Liver (tissue), 9 donors: ENCODE measurements around the gene NMB. TPM values are rescaled to one million over a fixed set of nuclear protein-coding genes. Genes with fewer than 3 reads are reported as not detected.

Source experiments
- DNase-seq: peaks from one replicate; pipeline ENCODE4 v3.0.0-alpha.2; 2017; ENCODE audit warnings: low spot score
- H3K27ac ChIP-seq, 2 donors: one replicate each; pipeline ENCODE4 v1.7.0; 2013; ENCODE audit warnings: inconsistent platforms in 2 of 2, low read length in 2 of 2, control low read depth in 1 of 2, low read depth in 1 of 2, mild to moderate bottlenecking in 1 of 2
- H3K27me3 ChIP-seq, 4 donors: one replicate each; pipeline versions ENCODE4 v1.6.1 to v1.7.0; 2013; ENCODE audit warnings: low read length in 3 of 4, inconsistent platforms in 1 of 4, mild to moderate bottlenecking in 1 of 4, moderate library complexity in 1 of 4; ENCODE audit not compliant: control insufficient read depth in 4 of 4, insufficient read depth in 4 of 4
- H3K36me3 ChIP-seq, 4 donors: one replicate each; pipeline versions ENCODE4 v1.6.1 to v1.7.0; 2013; ENCODE audit warnings: low read length in 3 of 4, mild to moderate bottlenecking in 3 of 4, low read depth in 1 of 4, moderate library complexity in 1 of 4; ENCODE audit not compliant: control insufficient read depth in 4 of 4, insufficient read depth in 3 of 4
- H3K4me1 ChIP-seq, 4 donors: one replicate each; pipeline versions ENCODE4 v1.6.1 to v1.7.0; 2013; ENCODE audit warnings: low read length in 3 of 4, mild to moderate bottlenecking in 3 of 4, moderate library complexity in 1 of 4; ENCODE audit not compliant: control insufficient read depth in 4 of 4, insufficient read depth in 4 of 4
- H3K4me3 ChIP-seq, 3 donors: one replicate each; pipeline versions ENCODE4 v1.6.1 to v1.7.0; 2013; ENCODE audit warnings: low read length in 3 of 3, control low read depth in 1 of 3, low read depth in 1 of 3, mild to moderate bottlenecking in 1 of 3
- H3K9ac ChIP-seq, 2 donors: one replicate each; pipeline ENCODE4 v1.7.0; 2013; ENCODE audit warnings: low read length in 2 of 2, mild to moderate bottlenecking in 2 of 2, moderate library complexity in 2 of 2, control low read depth in 1 of 2, low read depth in 1 of 2
- H3K9me3 ChIP-seq, 4 donors: one replicate each; pipeline versions ENCODE4 v1.6.1 to v1.7.0; 2013; ENCODE audit warnings: low read length in 3 of 4; ENCODE audit not compliant: control insufficient read depth in 4 of 4
- EGR1 ChIP-seq, 2 donors: IDR thresholded peaks; 2 replicates each; pipeline ENCODE4 v1.6.1; 2016 to 2018; ENCODE audit warnings: antibody characterized with exemption in 2 of 2, low read depth in 2 of 2
- FOXA1 ChIP-seq: IDR thresholded peaks from 2 replicates; pipeline ENCODE4 v1.6.1; 2016; ENCODE audit warnings: antibody characterized with exemption
- FOXA2 ChIP-seq: IDR thresholded peaks from 2 replicates; pipeline ENCODE4 v1.6.1; 2016; ENCODE audit warnings: antibody characterized with exemption
- GABPA ChIP-seq, 2 donors: IDR thresholded peaks in 1 of 2; conservative IDR thresholded peaks in 1 of 2; 2 replicates each; pipeline ENCODE4 v1.6.1; 2016; ENCODE audit warnings: antibody characterized with exemption in 2 of 2, mild to moderate bottlenecking in 1 of 2, moderate library complexity in 1 of 2
- HNF4A ChIP-seq, 2 donors: conservative IDR thresholded peaks; 2 replicates each; pipeline ENCODE4 v1.6.1; 2016; ENCODE audit warnings: antibody characterized with exemption in 2 of 2, mild to moderate bottlenecking in 2 of 2
- HNF4G ChIP-seq: IDR thresholded peaks from 2 replicates; pipeline ENCODE4 v1.6.1; 2016; ENCODE audit warnings: antibody characterized with exemption
- JUND ChIP-seq, 2 donors: IDR thresholded peaks; 2 replicates each; pipeline ENCODE4 v1.6.1; 2016; ENCODE audit warnings: antibody characterized with exemption in 2 of 2
- NR2F2 ChIP-seq: IDR thresholded peaks from 2 replicates; pipeline ENCODE4 v1.6.1; 2016; ENCODE audit warnings: antibody characterized with exemption
- RAD21 ChIP-seq, 2 donors: IDR thresholded peaks; 2 replicates each; pipeline ENCODE4 v1.6.1; 2016; ENCODE audit warnings: antibody characterized with exemption in 2 of 2, mild to moderate bottlenecking in 2 of 2
- RXRA ChIP-seq, 2 donors: IDR thresholded peaks; 2 replicates each; pipeline ENCODE4 v1.6.1; 2017 to 2018; ENCODE audit warnings: antibody characterized with exemption in 2 of 2, mild to moderate bottlenecking in 1 of 2
- SP1 ChIP-seq: IDR thresholded peaks from 2 replicates; pipeline ENCODE4 v1.6.1; 2018; ENCODE audit warnings: antibody characterized with exemption, mild to moderate bottlenecking
- TAF1 ChIP-seq: conservative IDR thresholded peaks from 2 replicates; pipeline ENCODE4 v1.6.1; 2016; ENCODE audit warnings: antibody characterized with exemption, mild to moderate bottlenecking
- YY1 ChIP-seq: IDR thresholded peaks from 2 replicates; pipeline ENCODE4 v1.6.1; 2016; ENCODE audit warnings: antibody characterized with exemption, mild to moderate bottlenecking
- WGBS: extraction: QIAGEN DNeasy Blood & Tissue Kit; methylation state at CpG from one replicate; pipeline ENCODE4 v1.1.7; 2013; 5-methylcytosine and 5-hydroxymethylcytosine counted together
- polyA plus RNA-seq, 2 donors: library from polyadenylated mRNA; stranded (reverse) in 1 of 2; unstranded in 1 of 2; fragments of 200-250 nt in 1 of 2; fragments of >200 nt in 1 of 2; fragmentation: Nextera tagmentation in 1 of 2; extraction: Ambion mirVana in 1 of 2; gene quantifications; one replicate each; pipeline versions ENCODE4 v1.2.1 to v1.2.3, GENCODE V29; 2013 to 2015
- total RNA-seq, 2 donors: library from RNA; depleted of rRNA; stranded (reverse); fragments of >200 nt; gene quantifications; one replicate each; pipeline ENCODE4 v1.2.3, GENCODE V29; 2014
- TF ChIP-seq, protein P1 (sequence below): IDR thresholded peaks from 2 replicates; pipeline ENCODE4 v1.6.1; 2016; ENCODE audit warnings: antibody characterized with exemption
- TF ChIP-seq, protein P2 (sequence below): IDR thresholded peaks from 2 replicates; pipeline ENCODE4 v1.6.1; 2016; ENCODE audit warnings: antibody characterized with exemption
- TF ChIP-seq, protein P3 (sequence below): IDR thresholded peaks from 2 replicates; pipeline ENCODE4 v1.6.1; 2016; ENCODE audit warnings: antibody characterized with exemption, mild to moderate bottlenecking
- TF ChIP-seq, protein P4 (sequence below): IDR thresholded peaks from 2 replicates; pipeline ENCODE4 v1.6.1; 2016; ENCODE audit warnings: antibody characterized with exemption
- TF ChIP-seq, protein P5 (sequence below): fragments of 150-350 bp; IDR thresholded peaks from 2 replicates; pipeline ENCODE4 v1.5.1; 2017; ENCODE audit warnings: improper control_type of control experiment, low read depth, low read length; ENCODE audit not compliant: missing input control
- donor health status: healthy.
- donor health status: healthy.
- donor health status: healthy.
- donor health status: healthy.
- donor health status: healthy.

The NMB gene
- total and polyA plus RNA-seq, 4 donors, result 0.59 to 1.8 (median 1.1) TPM

DNA sequence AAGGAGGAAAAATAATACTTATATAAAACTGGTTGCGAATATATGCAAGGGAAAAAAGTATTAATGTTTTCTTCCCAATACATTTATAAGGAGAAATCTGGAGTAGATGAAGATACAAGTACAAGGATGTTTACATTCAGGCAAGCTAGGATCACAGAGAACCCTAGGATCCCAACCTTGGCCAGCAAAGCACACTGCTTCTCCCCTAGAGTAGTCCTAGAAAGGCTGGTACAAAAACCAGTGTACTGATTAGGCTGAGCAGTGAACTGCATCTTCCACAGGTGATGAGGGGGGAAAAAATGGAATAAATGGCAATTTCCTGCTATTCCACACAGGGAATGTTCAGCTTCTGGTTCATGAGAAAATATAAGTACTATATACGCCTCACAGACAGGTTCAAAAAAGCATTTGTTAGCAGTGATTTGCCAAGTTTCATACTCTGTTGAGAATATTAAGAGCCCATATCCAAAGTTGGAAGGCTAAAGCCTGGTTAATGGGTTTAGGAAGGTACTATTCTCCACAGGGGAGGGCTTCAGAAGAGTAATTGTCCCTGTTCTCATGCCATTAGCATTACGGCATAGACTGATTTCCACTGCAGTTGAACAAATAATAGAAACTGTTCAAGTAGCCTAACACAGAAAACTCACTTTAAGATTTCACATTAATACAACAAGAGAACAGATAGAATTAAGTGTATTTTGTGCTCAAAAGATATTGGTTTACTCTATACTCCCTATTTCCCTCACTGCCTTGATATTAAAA, 10.4 kb upstream of the NMB start:
- WGBS, result 98% methylated on average over 3 of the region's 3 CpGs
- peaks cover 5 to 36% (median 16%) of the 10 kb centered on the region in 4 donors for H3K36me3 ChIP-seq
- no peaks in the 10 kb centered on the region for H3K9me3 ChIP-seq
- H3K4me3 ChIP-seq, result no peak overlapping the region
- TF ChIP-seq SP1 (no peak), FOXA1 (no peak), NR2F2 (no peak), RXRA (IDR thresholded peaks at IDR 0.05) (no peak), HNF4G (no peak), JUND (IDR thresholded peaks at IDR 0.05) (no peak), HNF4A (conservative IDR thresholded peaks at IDR 0.05) (no peak), GABPA (IDR thresholded peaks at IDR 0.05 in 1 of 2, conservative IDR thresholded peaks at IDR 0.05 in 1 of 2) (no peak), FOXA2 (no peak), RAD21 (IDR thresholded peaks at IDR 0.05) (no peak), YY1 (no peak)
- TF ChIP-seq, protein P1, sequence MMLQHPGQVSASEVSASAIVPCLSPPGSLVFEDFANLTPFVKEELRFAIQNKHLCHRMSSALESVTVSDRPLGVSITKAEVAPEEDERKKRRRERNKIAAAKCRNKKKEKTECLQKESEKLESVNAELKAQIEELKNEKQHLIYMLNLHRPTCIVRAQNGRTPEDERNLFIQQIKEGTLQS, result no peak
- TF ChIP-seq, protein P2, sequence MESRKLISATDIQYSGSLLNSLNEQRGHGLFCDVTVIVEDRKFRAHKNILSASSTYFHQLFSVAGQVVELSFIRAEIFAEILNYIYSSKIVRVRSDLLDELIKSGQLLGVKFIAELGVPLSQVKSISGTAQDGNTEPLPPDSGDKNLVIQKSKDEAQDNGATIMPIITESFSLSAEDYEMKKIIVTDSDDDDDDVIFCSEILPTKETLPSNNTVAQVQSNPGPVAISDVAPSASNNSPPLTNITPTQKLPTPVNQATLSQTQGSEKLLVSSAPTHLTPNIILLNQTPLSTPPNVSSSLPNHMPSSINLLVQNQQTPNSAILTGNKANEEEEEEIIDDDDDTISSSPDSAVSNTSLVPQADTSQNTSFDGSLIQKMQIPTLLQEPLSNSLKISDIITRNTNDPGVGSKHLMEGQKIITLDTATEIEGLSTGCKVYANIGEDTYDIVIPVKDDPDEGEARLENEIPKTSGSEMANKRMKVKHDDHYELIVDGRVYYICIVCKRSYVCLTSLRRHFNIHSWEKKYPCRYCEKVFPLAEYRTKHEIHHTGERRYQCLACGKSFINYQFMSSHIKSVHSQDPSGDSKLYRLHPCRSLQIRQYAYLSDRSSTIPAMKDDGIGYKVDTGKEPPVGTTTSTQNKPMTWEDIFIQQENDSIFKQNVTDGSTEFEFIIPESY, result no peak
- TF ChIP-seq, protein P3, sequence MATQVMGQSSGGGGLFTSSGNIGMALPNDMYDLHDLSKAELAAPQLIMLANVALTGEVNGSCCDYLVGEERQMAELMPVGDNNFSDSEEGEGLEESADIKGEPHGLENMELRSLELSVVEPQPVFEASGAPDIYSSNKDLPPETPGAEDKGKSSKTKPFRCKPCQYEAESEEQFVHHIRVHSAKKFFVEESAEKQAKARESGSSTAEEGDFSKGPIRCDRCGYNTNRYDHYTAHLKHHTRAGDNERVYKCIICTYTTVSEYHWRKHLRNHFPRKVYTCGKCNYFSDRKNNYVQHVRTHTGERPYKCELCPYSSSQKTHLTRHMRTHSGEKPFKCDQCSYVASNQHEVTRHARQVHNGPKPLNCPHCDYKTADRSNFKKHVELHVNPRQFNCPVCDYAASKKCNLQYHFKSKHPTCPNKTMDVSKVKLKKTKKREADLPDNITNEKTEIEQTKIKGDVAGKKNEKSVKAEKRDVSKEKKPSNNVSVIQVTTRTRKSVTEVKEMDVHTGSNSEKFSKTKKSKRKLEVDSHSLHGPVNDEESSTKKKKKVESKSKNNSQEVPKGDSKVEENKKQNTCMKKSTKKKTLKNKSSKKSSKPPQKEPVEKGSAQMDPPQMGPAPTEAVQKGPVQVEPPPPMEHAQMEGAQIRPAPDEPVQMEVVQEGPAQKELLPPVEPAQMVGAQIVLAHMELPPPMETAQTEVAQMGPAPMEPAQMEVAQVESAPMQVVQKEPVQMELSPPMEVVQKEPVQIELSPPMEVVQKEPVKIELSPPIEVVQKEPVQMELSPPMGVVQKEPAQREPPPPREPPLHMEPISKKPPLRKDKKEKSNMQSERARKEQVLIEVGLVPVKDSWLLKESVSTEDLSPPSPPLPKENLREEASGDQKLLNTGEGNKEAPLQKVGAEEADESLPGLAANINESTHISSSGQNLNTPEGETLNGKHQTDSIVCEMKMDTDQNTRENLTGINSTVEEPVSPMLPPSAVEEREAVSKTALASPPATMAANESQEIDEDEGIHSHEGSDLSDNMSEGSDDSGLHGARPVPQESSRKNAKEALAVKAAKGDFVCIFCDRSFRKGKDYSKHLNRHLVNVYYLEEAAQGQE, result no peak
- TF ChIP-seq, protein P4, sequence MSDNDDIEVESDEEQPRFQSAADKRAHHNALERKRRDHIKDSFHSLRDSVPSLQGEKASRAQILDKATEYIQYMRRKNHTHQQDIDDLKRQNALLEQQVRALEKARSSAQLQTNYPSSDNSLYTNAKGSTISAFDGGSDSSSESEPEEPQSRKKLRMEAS, result no peak
- H3K4me1 ChIP-seq, result peaks cover 0 to 10% (median 7%) of the 10 kb centered on the region in 4 donors
- H3K27ac ChIP-seq, result no peak overlapping the region
- no peak overlapping the region for H3K9ac ChIP-seq
- H3K27me3 ChIP-seq, result no peaks in the 10 kb centered on the region
- DNase-seq, result no peak

DNA sequence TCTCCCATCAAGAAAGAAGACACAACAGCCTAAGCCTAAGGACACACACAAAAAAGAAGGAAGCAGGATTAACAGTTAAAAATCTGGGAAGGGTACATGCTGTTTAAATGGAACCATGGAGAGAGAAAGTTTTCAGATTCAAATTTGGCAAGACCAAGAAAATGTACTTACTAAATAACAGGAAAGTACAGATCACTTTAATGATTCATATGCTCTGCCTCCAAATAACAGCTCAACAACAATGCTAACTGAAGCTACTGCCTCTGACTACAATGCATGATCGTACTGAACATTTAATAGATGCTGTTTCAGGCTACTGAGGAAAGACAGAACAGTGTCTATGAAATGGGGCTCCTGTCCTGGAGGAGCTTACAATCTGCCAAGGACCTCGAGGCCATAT, 8.4 kb upstream of the NMB start:
- H3K27me3 ChIP-seq, result no peaks in the 10 kb centered on the region
- no peak overlapping the region for H3K4me3 ChIP-seq
- H3K27ac ChIP-seq, result no peak overlapping the region
- 83% methylated on average over 2 of the region's 2 CpGs for WGBS
- peaks cover 5 to 36% (median 16%) of the 10 kb centered on the region in 4 donors for H3K36me3 ChIP-seq
- no peaks in the 10 kb centered on the region for H3K9me3 ChIP-seq
- DNase-seq, result no peak
- H3K4me1 ChIP-seq, result peaks cover 0 to 3% (median 2%) of the 10 kb centered on the region in 4 donors
- no peak overlapping the region for H3K9ac ChIP-seq
- TF ChIP-seq FOXA1 (no peak), TAF1 (no peak), JUND (IDR thresholded peaks at IDR 0.05) (no peak), HNF4A (conservative IDR thresholded peaks at IDR 0.05) (no peak), SP1 (no peak), RXRA (IDR thresholded peaks at IDR 0.05) (no peak), NR2F2 (no peak), RAD21 (IDR thresholded peaks at IDR 0.05) (no peak), YY1 (no peak), HNF4G (no peak), FOXA2 (no peak), GABPA (IDR thresholded peaks at IDR 0.05 in 1 of 2, conservative IDR thresholded peaks at IDR 0.05 in 1 of 2) (no peak), EGR1 (IDR thresholded peaks at IDR 0.05; ENCODE audit: low read depth in 2 of 2) (no peak)
- TF ChIP-seq, protein P4, result no peak
- TF ChIP-seq, protein P5, sequence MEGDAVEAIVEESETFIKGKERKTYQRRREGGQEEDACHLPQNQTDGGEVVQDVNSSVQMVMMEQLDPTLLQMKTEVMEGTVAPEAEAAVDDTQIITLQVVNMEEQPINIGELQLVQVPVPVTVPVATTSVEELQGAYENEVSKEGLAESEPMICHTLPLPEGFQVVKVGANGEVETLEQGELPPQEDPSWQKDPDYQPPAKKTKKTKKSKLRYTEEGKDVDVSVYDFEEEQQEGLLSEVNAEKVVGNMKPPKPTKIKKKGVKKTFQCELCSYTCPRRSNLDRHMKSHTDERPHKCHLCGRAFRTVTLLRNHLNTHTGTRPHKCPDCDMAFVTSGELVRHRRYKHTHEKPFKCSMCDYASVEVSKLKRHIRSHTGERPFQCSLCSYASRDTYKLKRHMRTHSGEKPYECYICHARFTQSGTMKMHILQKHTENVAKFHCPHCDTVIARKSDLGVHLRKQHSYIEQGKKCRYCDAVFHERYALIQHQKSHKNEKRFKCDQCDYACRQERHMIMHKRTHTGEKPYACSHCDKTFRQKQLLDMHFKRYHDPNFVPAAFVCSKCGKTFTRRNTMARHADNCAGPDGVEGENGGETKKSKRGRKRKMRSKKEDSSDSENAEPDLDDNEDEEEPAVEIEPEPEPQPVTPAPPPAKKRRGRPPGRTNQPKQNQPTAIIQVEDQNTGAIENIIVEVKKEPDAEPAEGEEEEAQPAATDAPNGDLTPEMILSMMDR, result no peak
- TF ChIP-seq, protein P2, result no peak
- TF ChIP-seq, protein P1, result no peak
